Common myeloid progenitor, CD34-positive (primary cell): ENCODE measurements around the gene SORL1-AS1.

Source experiments
- CTCF ChIA-PET: fragments of 350-600 bp; sonication (Branson Sonifier 250); formaldehyde crosslinking; loops from one replicate; lab custom pipeline; 2021; ENCODE audit warnings: antibody characterized with exemption; lab: Charles Lee
- POLR2A ChIA-PET: fragments of 350-600 bp; sonication (Branson Sonifier 250); formaldehyde crosslinking; loops from one replicate; lab custom pipeline; 2021; ENCODE audit warnings: antibody characterized with exemption; lab: Charles Lee
- DNase-seq, 3 donors: peaks; one replicate each; pipeline versions ENCODE4 v3.0.0 to v3.0.0-alpha.2; 2013
- H3K27ac ChIP-seq, 2 experiments: 1 replicate in 1 of 2; 2 replicates in 1 of 2; pipeline ENCODE4 v1.7.0; 2013; ENCODE audit warnings: inconsistent platforms in 2 of 2, low read length in 2 of 2, mild to moderate bottlenecking in 2 of 2, low read depth in 1 of 2, moderate library complexity in 1 of 2; ENCODE audit not compliant: severe bottlenecking in 2 of 2, insufficient read depth in 1 of 2, poor library complexity in 1 of 2
- H3K27me3 ChIP-seq, 5 experiments: replicated peaks in 2 of 5; 1 replicate in 3 of 5; 2 replicates in 2 of 5; pipeline versions ENCODE4 v1.6.1 to v1.7.0; 2013; ENCODE audit warnings: low read length in 4 of 5, mild to moderate bottlenecking in 2 of 5, moderate library complexity in 2 of 5, inconsistent platforms in 1 of 5; ENCODE audit not compliant: insufficient read depth in 5 of 5, control insufficient read depth in 4 of 5
- H3K36me3 ChIP-seq, 4 experiments: 1 replicate in 2 of 4; 2 replicates in 2 of 4; pipeline versions ENCODE4 v1.6.1 to v1.7.0; 2013; ENCODE audit warnings: low read length in 3 of 4, control low read depth in 1 of 4, mild to moderate bottlenecking in 1 of 4; ENCODE audit not compliant: control insufficient read depth in 4 of 4, insufficient read depth in 4 of 4
- H3K4me1 ChIP-seq, 4 experiments: 1 replicate in 3 of 4; 2 replicates in 1 of 4; pipeline versions ENCODE4 v1.6.1 to v1.7.1; 2013; ENCODE audit warnings: low read length in 3 of 4, mild to moderate bottlenecking in 3 of 4, control low read depth in 1 of 4, inconsistent platforms in 1 of 4, moderate library complexity in 1 of 4; ENCODE audit not compliant: control insufficient read depth in 4 of 4, insufficient read depth in 4 of 4; ENCODE audit errors: control extremely low read depth in 1 of 4
- H3K4me3 ChIP-seq, 7 experiments: 1 replicate in 4 of 7; 2 replicates in 3 of 7; pipeline versions ENCODE4 v1.5.1 to v1.7.0; 2013; ENCODE audit warnings: mild to moderate bottlenecking in 7 of 7, low read length in 6 of 7, moderate library complexity in 6 of 7, inconsistent platforms in 2 of 7, low read depth in 2 of 7, control low read depth in 1 of 7; ENCODE audit not compliant: insufficient read depth in 4 of 7, control insufficient read depth in 1 of 7; ENCODE audit errors: extremely low read depth in 1 of 7
- H3K9me3 ChIP-seq, 5 experiments: 1 replicate in 4 of 5; 2 replicates in 1 of 5; pipeline versions ENCODE4 v1.6.1 to v1.7.1; 2013; ENCODE audit warnings: low read length in 4 of 5, mild to moderate bottlenecking in 2 of 5, inconsistent platforms in 1 of 5, low read depth in 1 of 5, moderate library complexity in 1 of 5; ENCODE audit not compliant: control insufficient read depth in 4 of 5, insufficient read depth in 2 of 5; ENCODE audit errors: control extremely low read depth in 1 of 5
- WGBS: methylation state at CpG from one replicate; pipeline ENCODE4 v1.1.5; 2013; ENCODE audit not compliant: insufficient coverage; 5-methylcytosine and 5-hydroxymethylcytosine counted together

SORL1-AS1 gene

GRCh38 chr11:121443688-121444275 lies 9.0 kb downstream of the SORL1-AS1 start:
- WGBS, result 100% methylated on average over 2 of the region's 4 CpGs
- DNase-seq, result no peak

GRCh38 chr11:121441521-121441920 lies 11.2 kb downstream of the SORL1-AS1 start:
- CTCF ChIA-PET, result interaction anchor here (0.7 to 2.1 kb wide), 5 partner anchors 12 to 150 kb away, joined by 3 to 10 read pairs (median 4); no protein-coding TSS in a partner anchor
- no peaks in the 10 kb centered on the region for H3K27me3 ChIP-seq
- DNase-seq, result no peak
- H3K36me3 ChIP-seq, result no peaks in the 10 kb centered on the region
- H3K4me3 ChIP-seq, result no peak overlapping the region
- H3K9me3 ChIP-seq, result no peaks in the 10 kb centered on the region
- peaks cover 3 to 20% (median 11%) of the 10 kb centered on the region in 4 experiments for H3K4me1 ChIP-seq
- no CpG with 5 or more reads among the region's 2 CpGs for WGBS
- POLR2A ChIA-PET, result interaction anchor here (1.0 kb wide), 1 partner anchor 9 kb away, joined by 4 read pairs; no protein-coding TSS in a partner anchor
- H3K27ac ChIP-seq, result no peak overlapping the region

More at GRCh38 chr11:121443688-121444275, 9.0 kb downstream of the SORL1-AS1 start:
- Histone ChIP-seq H3K36me3 (no peaks in the 10 kb centered on the region), H3K4me3 (no peak overlapping the region), H3K4me1 (peaks cover 4 to 14% (median 6%) of the 10 kb centered on the region in 4 experiments), H3K9me3 (no peaks in the 10 kb centered on the region), H3K27me3 (no peaks in the 10 kb centered on the region), H3K27ac (no peak overlapping the region)
- ChIA-PET CTCF (interaction anchor here (0.8 to 2.1 kb wide), 5 partner anchors 12 to 52 kb away, joined by 3 to 10 read pairs (median 4); no protein-coding TSS in a partner anchor), POLR2A (no interaction called here)

- ChIA-PET POLR2A (no interaction called here), CTCF (no interaction called here)
- no peak overlapping the region for H3K4me3 ChIP-seq
- no peak overlapping the region for H3K27ac ChIP-seq
- no peaks in the 10 kb centered on the region for H3K9me3 ChIP-seq
- H3K36me3 ChIP-seq, result no peaks in the 10 kb centered on the region
- H3K27me3 ChIP-seq, result no peaks in the 10 kb centered on the region
- DNase-seq, result no peak
- H3K4me1 ChIP-seq, result peaks cover 9 to 38% (median 20%) of the 10 kb centered on the region in 4 experiments
These were observed 13.0 kb downstream of the SORL1-AS1 start for GRCh38 chr11:121439759-121440158.

- Histone ChIP-seq H3K9me3 (no peaks in the 10 kb centered on the region), H3K36me3 (no peaks in the 10 kb centered on the region), H3K27ac (no peak overlapping the region), H3K27me3 (no peaks in the 10 kb centered on the region), H3K4me3 (no peak overlapping the region), H3K4me1 (peaks cover 12 to 40% (median 21%) of the 10 kb centered on the region in 4 experiments)
- no peak for DNase-seq
- 100% methylated on average over 2 of the region's 4 CpGs for WGBS
- CTCF ChIA-PET, result no interaction called here
- POLR2A ChIA-PET, result no interaction called here
These were observed 13.4 kb downstream of the SORL1-AS1 start for GRCh38 chr11:121439337-121439736.

- Histone ChIP-seq H3K9me3 (no peaks in the 10 kb centered on the region), H3K4me1 (peaks cover 12 to 40% (median 21%) of the 10 kb centered on the region in 4 experiments), H3K4me3 (no peak overlapping the region), H3K27me3 (no peaks in the 10 kb centered on the region), H3K27ac (no peak overlapping the region), H3K36me3 (no peaks in the 10 kb centered on the region)
- ChIA-PET POLR2A (no interaction called here), CTCF (interaction anchor here (1.5 to 1.9 kb wide), 2 partner anchors 9 to 16 kb away, joined by 3 to 6 read pairs; no protein-coding TSS in a partner anchor)
- 67% methylated on average over 3 of the region's 4 CpGs for WGBS
- no peak for DNase-seq
These were observed 15.1 kb downstream of the SORL1-AS1 start for GRCh38 chr11:121437686-121438078.

- POLR2A ChIA-PET, result no interaction called here
- Histone ChIP-seq H3K4me1 (peaks cover 12 to 40% (median 21%) of the 10 kb centered on the region in 4 experiments), H3K9me3 (no peaks in the 10 kb centered on the region), H3K27me3 (no peaks in the 10 kb centered on the region), H3K36me3 (no peaks in the 10 kb centered on the region), H3K4me3 (no peak overlapping the region), H3K27ac (no peak overlapping the region)
- CTCF ChIA-PET, result interaction anchor here (1.5 to 1.9 kb wide), 2 partner anchors 10 to 17 kb away, joined by 3 to 6 read pairs; no protein-coding TSS in a partner anchor
- DNase-seq, result no peak
These were observed 15.6 kb downstream of the SORL1-AS1 start for GRCh38 chr11:121437018-121437685.
